ENCODE results near the gene NME3. TPM values are rescaled to one million over a fixed set of nuclear protein-coding genes. Genes with fewer than 3 reads are reported as not detected.

NME3 gene
- total and polyA plus RNA-seq, 2 of the 13 experiments (the other 11 are each of a cell fraction or from before 2014, with no cell fraction given), result 10.4 to 15.9 TPM

DNA sequence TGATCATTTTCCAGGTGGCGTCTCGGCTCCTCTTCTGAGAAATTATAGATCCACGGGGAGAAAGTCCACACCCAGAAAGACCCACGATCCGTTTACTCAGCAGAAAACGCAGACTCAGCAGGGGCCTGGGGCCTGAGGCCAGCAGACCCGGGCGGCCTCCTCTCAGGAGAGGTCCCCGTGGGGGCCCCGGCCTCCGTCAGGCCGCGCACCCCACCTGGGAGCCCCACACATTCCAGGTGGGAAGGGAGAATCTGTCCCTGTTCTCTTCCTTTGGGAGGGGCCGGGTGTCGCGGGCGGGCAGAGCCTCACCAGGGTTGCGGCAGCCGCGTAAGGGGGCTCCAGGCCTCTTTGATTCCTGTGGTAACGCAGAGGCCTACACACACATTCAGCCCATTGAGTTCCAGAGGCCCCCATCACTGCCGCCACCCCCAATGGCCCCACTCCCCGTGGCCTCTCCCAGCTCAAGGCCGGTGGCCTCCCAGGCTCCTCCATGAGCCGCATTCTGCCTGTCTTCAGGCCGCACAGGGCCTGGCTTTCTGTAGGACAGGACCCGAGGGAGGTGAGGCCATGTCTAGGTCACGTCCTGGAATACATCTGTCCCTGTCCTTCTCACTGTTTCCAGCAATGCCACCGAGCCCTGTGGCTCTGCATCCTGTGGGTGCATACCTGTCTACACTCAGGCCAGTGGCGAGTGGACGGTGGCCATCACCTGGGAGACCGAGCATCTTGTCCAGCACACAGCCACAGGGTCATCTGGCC lies 23.7 kb upstream of the NME3 start (continued):
- no peak for TF ChIP-seq ZNF678 (CRISPR knock-in tag; IDR thresholded peaks at IDR 0.05)
- TF ChIP-seq SRSF9 (IDR thresholded peaks at IDR 0.05; ENCODE audit: borderline replicate concordance, insufficient read depth, low read depth, low read length, poor library complexity, severe bottlenecking), result no peak
- TF ChIP-seq RAD21 (CRISPR knock-in tag; IDR thresholded peaks at IDR 0.05), result no peak
- no peak for TF ChIP-seq DMAP1 (CRISPR knock-in tag; IDR thresholded peaks at IDR 0.05)
- no peak for TF ChIP-seq SP5 (CRISPR knock-in tag; IDR thresholded peaks at IDR 0.05; ENCODE audit: borderline replicate concordance, low read depth)
- TF ChIP-seq HES4 (CRISPR knock-in tag; IDR thresholded peaks at IDR 0.05; ENCODE audit: borderline replicate concordance), result no peak
- no peak for TF ChIP-seq ZNF362 (CRISPR knock-in tag; IDR thresholded peaks at IDR 0.05; ENCODE audit: borderline replicate concordance)
- TF ChIP-seq PTBP1 (IDR thresholded peaks at IDR 0.05; ENCODE audit: low read depth, low read length, poor library complexity, severe bottlenecking), result no peak
- 0 out of 2 replicates have a peak, but pooled peaks have one; percentile 0 for TF ChIP-seq ZNF598 (CRISPR knock-in tag; IDR thresholded peaks at IDR 0.05; ENCODE audit: borderline replicate concordance)
- TF ChIP-seq PAX8 (CRISPR knock-in tag; IDR thresholded peaks at IDR 0.05; ENCODE audit: borderline replicate concordance), result no peak
- 0 out of 2 replicates have a peak, but pooled peaks have one; percentile 27 for TF ChIP-seq KMT2A (CRISPR knock-in tag; IDR thresholded peaks at IDR 0.05)
- no peak for TF ChIP-seq GATAD1 (CRISPR knock-in tag; IDR thresholded peaks at IDR 0.05)
- no peak for TF ChIP-seq SYNCRIP (IDR thresholded peaks at IDR 0.05; ENCODE audit: insufficient read depth, low read depth, low read length)
- no peak for TF ChIP-seq ZBTB21 (CRISPR knock-in tag; IDR thresholded peaks at IDR 0.05)
- no peak for TF ChIP-seq ZUFSP (CRISPR knock-in tag; IDR thresholded peaks at IDR 0.05; ENCODE audit: borderline replicate concordance)
- TF ChIP-seq ATF7-NPFF (CRISPR knock-in tag; IDR thresholded peaks at IDR 0.05; ENCODE audit: low read depth), result no peak
- TF ChIP-seq ZFP36 (IDR thresholded peaks at IDR 0.05; ENCODE audit: borderline replicate concordance, low read depth, low read length, partially characterized antibody), result no peak
- no peak for TF ChIP-seq HOXA9 (CRISPR knock-in tag; IDR thresholded peaks at IDR 0.05; ENCODE audit: borderline replicate concordance)
- TF ChIP-seq, protein P1, sequence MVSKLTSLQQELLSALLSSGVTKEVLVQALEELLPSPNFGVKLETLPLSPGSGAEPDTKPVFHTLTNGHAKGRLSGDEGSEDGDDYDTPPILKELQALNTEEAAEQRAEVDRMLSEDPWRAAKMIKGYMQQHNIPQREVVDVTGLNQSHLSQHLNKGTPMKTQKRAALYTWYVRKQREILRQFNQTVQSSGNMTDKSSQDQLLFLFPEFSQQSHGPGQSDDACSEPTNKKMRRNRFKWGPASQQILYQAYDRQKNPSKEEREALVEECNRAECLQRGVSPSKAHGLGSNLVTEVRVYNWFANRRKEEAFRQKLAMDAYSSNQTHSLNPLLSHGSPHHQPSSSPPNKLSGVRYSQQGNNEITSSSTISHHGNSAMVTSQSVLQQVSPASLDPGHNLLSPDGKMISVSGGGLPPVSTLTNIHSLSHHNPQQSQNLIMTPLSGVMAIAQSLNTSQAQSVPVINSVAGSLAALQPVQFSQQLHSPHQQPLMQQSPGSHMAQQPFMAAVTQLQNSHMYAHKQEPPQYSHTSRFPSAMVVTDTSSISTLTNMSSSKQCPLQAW (CRISPR knock-in tag; IDR thresholded peaks at IDR 0.05), result 0 out of 2 replicates have a peak, but pooled peaks have one; percentile 3
- no peak for TF ChIP-seq ZFP41 (CRISPR knock-in tag; IDR thresholded peaks at IDR 0.05; ENCODE audit: borderline replicate concordance)
- TF ChIP-seq RCOR2 (CRISPR knock-in tag; IDR thresholded peaks at IDR 0.05), result no peak
- no peak for TF ChIP-seq ZNF138 (CRISPR knock-in tag; IDR thresholded peaks at IDR 0.05; ENCODE audit: low read depth)
- TF ChIP-seq POLR2A (IDR thresholded peaks at IDR 0.05; ENCODE audit: insufficient read depth in 1 of 2, low read depth in 2 of 2, low read length in 2 of 2), result 0 out of 4 replicates have a peak, but pooled peaks of 1 of the 2 experiments have one; percentile 21
- no peak for TF ChIP-seq ZNF446 (CRISPR knock-in tag; IDR thresholded peaks at IDR 0.05)

Data from HepG2 (cell line).